Heart right ventricle (tissue), 16 donors: ENCODE data around the gene TSACC. TPM values are rescaled to one million over a fixed set of nuclear protein-coding genes. Genes with fewer than 3 reads are reported as not detected.

Experiments used
- ATAC-seq, 8 donors: fragments of 200-7000 bp; cut with Tn5 transposase; one replicate each; pipeline ENCODE4 v1.9.1; 2020; ENCODE audit warnings: mild to moderate bottlenecking in 8 of 8, moderate library complexity in 8 of 8, moderate number of reproducible peaks in 1 of 8
- DNase-seq, 2 donors: peaks; one replicate each; pipeline ENCODE4 v3.0.0-alpha.2; 2020
- H3K27ac ChIP-seq, 10 donors: fragments of 200-600 bp; sonication (generic) in 2 of 10; one replicate each; pipeline versions ENCODE4 v1.5.0 to v1.8.0; 2020 to 2022; ENCODE audit warnings: mild to moderate bottlenecking in 3 of 10
- H3K27me3 ChIP-seq, 7 donors: fragments of 200-600 bp; one replicate each; pipeline ENCODE4 v1.8.0; 2021 to 2022; ENCODE audit warnings: mild to moderate bottlenecking in 2 of 7
- H3K36me3 ChIP-seq, 9 donors: fragments of 200-600 bp; sonication (generic) in 1 of 9; one replicate each; pipeline versions ENCODE4 v1.5.0 to v1.8.0; 2020 to 2022; ENCODE audit warnings: mild to moderate bottlenecking in 2 of 9
- H3K4me1 ChIP-seq, 9 donors: fragments of 200-600 bp; sonication (generic) in 1 of 9; one replicate each; pipeline versions ENCODE4 v1.5.0 to v1.8.0; 2020 to 2022; ENCODE audit warnings: mild to moderate bottlenecking in 4 of 9
- H3K4me3 ChIP-seq, 10 donors: fragments of 200-600 bp; sonication (generic) in 2 of 10; one replicate each; pipeline versions ENCODE4 v1.5.0 to v1.8.0; 2020 to 2022; ENCODE audit warnings: mild to moderate bottlenecking in 7 of 10, moderate library complexity in 2 of 10
- H3K9me3 ChIP-seq, 11 donors: fragments of 200-600 bp in 10 of 11; sonication (generic) in 2 of 11; one replicate each; pipeline versions ENCODE4 v1.5.0 to v1.8.0; 2013 to 2022; ENCODE audit warnings: mild to moderate bottlenecking in 2 of 11, control low read depth in 1 of 11, moderate library complexity in 1 of 11
- CTCF ChIP-seq, 9 donors: fragments of 200-600 bp; sonication (generic) in 2 of 9; IDR thresholded peaks; one replicate each; pipeline versions ENCODE4 v1.5.0 to v1.8.0; 2021 to 2022; ENCODE audit warnings: antibody characterized with exemption in 9 of 9, mild to moderate bottlenecking in 5 of 9, moderate library complexity in 1 of 9
- WGBS, 2 donors: extraction: QIAGEN DNeasy Blood & Tissue Kit; methylation state at CpG; one replicate each; pipeline ENCODE4 v1.1.7; 2013; ENCODE audit warnings: inconsistent platforms in 1 of 2; 5-methylcytosine and 5-hydroxymethylcytosine counted together
- intact Hi-C, 10 donors: fragments of 100-400 bp; cut with DNase I; formaldehyde crosslinking; loops; one replicate each; pipeline versions ENCODE4 v1.11.1 to v1.14.2; 2022
- polyA plus RNA-seq, 2 donors: library from polyadenylated mRNA; stranded (reverse); fragments of 200-250 nt; gene quantifications; one replicate each; pipeline ENCODE4 v1.2.3, GENCODE V29; 2013
- total RNA-seq, 10 donors: library from RNA; stranded (reverse); fragmentation: NEBNext Ultra II Directional in 3 of 10; extraction: Animal tissue kit (Norgen Biotek cat#: 25700) in 3 of 10; gene quantifications; one replicate each; pipeline versions ENCODE4 v1.2.1 to v1.2.4, GENCODE V29; 2021 to 2023
- donor health status: Arrhythmogenic right ventricular cardiomyopathy.
- donor health status: ischemic (EF 13 %, LVEDD 7.1; RV severe dilation, severe dysfunction).
- donor health status: healthy with polysubstance abuse.
- donor health status: DM: no; HTN: yes; CAD: no.
- donor health status: DM: no; HTN: no; CAD: no.
- donor health status: ischemic (EF 25% LVEDD 6.9; RV normal size, moderate dysfunction).
- donor health status: ischemic (EF 25% LVEDD 5.7; RV mildly dilated, moderate dysfunction).
- donor health status: healthy.
- donor health status: DM: yes; HTN: yes; CAD: no.
- donor health status: Ischemic cardiomyopathy.
- donor health status: ischemic (EF 35%, LVEDD 5.7; RV mildly dilated, moderate dysfunction).
- donor health status: nonischemic (EF 11% LVEDD 7.7; RV severe dilation, severe dysfunction).
- donor health status: DM: yes; HTN: yes; CAD: no.
- donor health status: PGD.
- donor health status: ischemic (EF 29% LVEDD 5.4; RV normal size, mild dysfunction).
- donor health status: nonischemic (EF 23%, LVEDD 6.1; RV moderate dilation, normal function).

TSACC gene
- total and polyA plus RNA-seq, 12 donors = 0.64 to 0.79 (median 0.66) TPM; not detected in 9

- TF ChIP-seq CTCF (IDR thresholded peaks at IDR 0.05) = no peak
- no peak for DNase-seq
- H3K4me1 ChIP-seq = peaks cover 0 to 6% (median 0%) of the 10 kb centered on the region in 9 donors
- no peak for ATAC-seq
- H3K4me3 ChIP-seq = no peak overlapping the region
- no peaks in the 10 kb centered on the region for H3K36me3 ChIP-seq
- peaks cover 0 to 63% (median 36%) of the 10 kb centered on the region in 7 donors for H3K27me3 ChIP-seq
- intact Hi-C loops = no loop called here
- H3K9me3 ChIP-seq = no peaks in the 10 kb centered on the region
- 90 to 93% methylated on average over 11 of the region's 11 CpGs for WGBS, 2 donors
- H3K27ac ChIP-seq = no peak overlapping the region
Observed at GRCh38 chr1:156360534-156360933, 22.2 kb downstream of the TSACC start.

- Histone ChIP-seq H3K27me3 (peaks cover 0 to 54% (median 39%) of the 10 kb centered on the region in 7 donors), H3K4me1 (peaks cover 0 to 10% (median 7%) of the 10 kb centered on the region in 9 donors), H3K9me3 (no peaks in the 10 kb centered on the region), H3K27ac (no peak overlapping the region), H3K36me3 (no peaks in the 10 kb centered on the region), H3K4me3 (no peak overlapping the region)
- DNase-seq (no peak), ATAC-seq (no peak)
- intact Hi-C loops = no loop called here
- TF ChIP-seq CTCF (IDR thresholded peaks at IDR 0.05) = no peak
Observed at GRCh38 chr1:156365754-156366153, 27.4 kb downstream of the TSACC start.

GRCh38 chr1:156366378-156367166, 28.2 kb downstream of the TSACC start:
- no peak overlapping the region for H3K4me3 ChIP-seq
- TF ChIP-seq CTCF (IDR thresholded peaks at IDR 0.05) = no peak
- no peak overlapping the region for H3K27ac ChIP-seq
- ATAC-seq (no peak), DNase-seq (no peak)
- H3K36me3 ChIP-seq = no peaks in the 10 kb centered on the region
- no peaks in the 10 kb centered on the region for H3K9me3 ChIP-seq
- peaks cover 0 to 53% (median 36%) of the 10 kb centered on the region in 7 donors for H3K27me3 ChIP-seq
- H3K4me1 ChIP-seq = peaks cover 0 to 13% (median 7%) of the 10 kb centered on the region in 9 donors
- intact Hi-C loops = no loop called here
- 85 to 89% methylated on average over 5 of the region's 5 CpGs for WGBS, 2 donors

- intact Hi-C loops = no loop called here
- TF ChIP-seq CTCF (IDR thresholded peaks at IDR 0.05) = no peak
- H3K27ac ChIP-seq = no peak overlapping the region
- H3K9me3 ChIP-seq = no peaks in the 10 kb centered on the region
- peaks cover 0 to 53% (median 40%) of the 10 kb centered on the region in 7 donors for H3K27me3 ChIP-seq
- ATAC-seq (no peak), DNase-seq (no peak)
- no peak overlapping the region for H3K4me3 ChIP-seq
- no peaks in the 10 kb centered on the region for H3K36me3 ChIP-seq
- H3K4me1 ChIP-seq = peaks cover 0 to 18% (median 7%) of the 10 kb centered on the region in 9 donors
- WGBS, 2 donors = 77 to 78% methylated on average over 9 of the region's 9 CpGs
Observed at GRCh38 chr1:156367383-156368156, 29.2 kb downstream of the TSACC start.
